ENCODE data around the gene HDAC9. TPM values are rescaled to one million over a fixed set of nuclear protein-coding genes. Genes with fewer than 3 reads are reported as not detected.

HDAC9 gene
- total RNA-seq, 4 donors from 2014 or later: 51.2 to 194 (median 106) TPM

DNA sequence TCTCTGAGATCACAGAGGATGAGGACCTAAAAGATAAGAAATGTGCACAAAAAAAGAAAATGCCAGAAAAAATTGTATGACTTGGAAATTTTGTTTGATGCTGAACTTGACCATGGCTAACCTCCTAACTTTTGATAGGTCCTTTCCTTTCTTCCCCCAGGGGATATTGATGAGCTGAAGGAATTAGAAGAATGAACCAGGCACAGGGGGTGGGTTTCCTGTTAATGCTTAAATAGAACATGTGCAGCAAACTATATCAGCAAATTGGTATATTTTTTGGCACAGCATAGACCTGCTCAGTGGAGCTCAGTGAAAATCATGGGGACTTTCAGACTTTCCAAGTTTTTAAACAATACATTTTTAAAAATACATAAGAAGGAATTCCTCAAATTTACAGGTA lies 300.7 kb downstream of the HDAC9 start:
- peaks cover 0 to 30% (median 6%) of the 10 kb centered on the region in 3 donors for H3K4me1 ChIP-seq
- TF ChIP-seq, protein P1, sequence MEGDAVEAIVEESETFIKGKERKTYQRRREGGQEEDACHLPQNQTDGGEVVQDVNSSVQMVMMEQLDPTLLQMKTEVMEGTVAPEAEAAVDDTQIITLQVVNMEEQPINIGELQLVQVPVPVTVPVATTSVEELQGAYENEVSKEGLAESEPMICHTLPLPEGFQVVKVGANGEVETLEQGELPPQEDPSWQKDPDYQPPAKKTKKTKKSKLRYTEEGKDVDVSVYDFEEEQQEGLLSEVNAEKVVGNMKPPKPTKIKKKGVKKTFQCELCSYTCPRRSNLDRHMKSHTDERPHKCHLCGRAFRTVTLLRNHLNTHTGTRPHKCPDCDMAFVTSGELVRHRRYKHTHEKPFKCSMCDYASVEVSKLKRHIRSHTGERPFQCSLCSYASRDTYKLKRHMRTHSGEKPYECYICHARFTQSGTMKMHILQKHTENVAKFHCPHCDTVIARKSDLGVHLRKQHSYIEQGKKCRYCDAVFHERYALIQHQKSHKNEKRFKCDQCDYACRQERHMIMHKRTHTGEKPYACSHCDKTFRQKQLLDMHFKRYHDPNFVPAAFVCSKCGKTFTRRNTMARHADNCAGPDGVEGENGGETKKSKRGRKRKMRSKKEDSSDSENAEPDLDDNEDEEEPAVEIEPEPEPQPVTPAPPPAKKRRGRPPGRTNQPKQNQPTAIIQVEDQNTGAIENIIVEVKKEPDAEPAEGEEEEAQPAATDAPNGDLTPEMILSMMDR (IDR thresholded peaks at IDR 0.05): no peak
- no peak for TF ChIP-seq EP300 (IDR thresholded peaks at IDR 0.05)
- TF ChIP-seq POLR2A (IDR thresholded peaks at IDR 0.05): no peak
- TF ChIP-seq POLR2AphosphoS5 (IDR thresholded peaks at IDR 0.05): no peak
- ATAC-seq: no peak
- no peaks in the 10 kb centered on the region for H3K36me3 ChIP-seq
- H3K9me3 ChIP-seq: no peaks in the 10 kb centered on the region
- H3K4me3 ChIP-seq: no peak overlapping the region
- no peak overlapping the region for H3K27ac ChIP-seq
- no peaks in the 10 kb centered on the region for H3K27me3 ChIP-seq

- 97% methylated on average over 2 to 3 of the region's 3 CpGs for WGBS, 2 donors (ENCODE audit: low coverage in 1 of 2)
These were observed 302.7 kb downstream of the HDAC9 start for GRCh38 chr7:18798088-18798906.

DNA sequence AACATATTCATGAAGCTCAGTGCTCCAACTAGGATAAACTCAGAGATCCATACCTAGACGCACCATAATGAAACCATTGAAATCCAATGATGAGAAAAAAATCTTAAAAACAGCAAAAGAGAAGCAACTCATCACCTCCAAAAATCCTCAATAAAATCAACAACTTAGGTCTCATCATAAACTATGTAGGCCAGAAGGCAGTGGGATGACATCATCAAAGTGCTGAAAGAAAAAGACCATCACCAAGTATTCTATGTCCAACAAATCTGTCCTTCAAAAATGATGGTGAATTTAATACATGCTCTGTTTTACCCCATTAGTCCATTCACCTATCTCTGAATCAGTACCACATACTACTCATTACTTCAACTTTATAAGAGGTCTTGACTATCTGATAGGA lies 304.4 kb downstream of the HDAC9 start:
- 75 to 86% methylated on average over 1 of the region's 1 CpG for WGBS, 2 donors (ENCODE audit: low coverage in 1 of 2)
- no peaks in the 10 kb centered on the region for H3K36me3 ChIP-seq
- TF ChIP-seq EP300 (IDR thresholded peaks at IDR 0.05) (no peak), POLR2A (IDR thresholded peaks at IDR 0.05) (no peak), POLR2AphosphoS5 (IDR thresholded peaks at IDR 0.05) (no peak)
- TF ChIP-seq, protein P1 (IDR thresholded peaks at IDR 0.05): no peak
- no peaks in the 10 kb centered on the region for H3K27me3 ChIP-seq
- no peak overlapping the region for H3K4me3 ChIP-seq
- no peaks in the 10 kb centered on the region for H3K9me3 ChIP-seq
- no peak for ATAC-seq
- no peak overlapping the region for H3K27ac ChIP-seq
- H3K4me1 ChIP-seq: peaks cover 0 to under 1% (median 0%) of the 10 kb centered on the region in 3 donors

More at GRCh38 chr7:18798088-18798906, 302.7 kb downstream of the HDAC9 start:
- Histone ChIP-seq H3K4me3 (no peak overlapping the region), H3K27ac (no peak overlapping the region), H3K27me3 (no peaks in the 10 kb centered on the region), H3K9me3 (no peaks in the 10 kb centered on the region), H3K4me1 (peaks cover 0 to 17% (median 2%) of the 10 kb centered on the region in 3 donors), H3K36me3 (no peaks in the 10 kb centered on the region)
- TF ChIP-seq EP300 (IDR thresholded peaks at IDR 0.05) (no peak), POLR2A (IDR thresholded peaks at IDR 0.05) (no peak), POLR2AphosphoS5 (IDR thresholded peaks at IDR 0.05) (no peak)
- TF ChIP-seq, protein P1 (IDR thresholded peaks at IDR 0.05): no peak
- ATAC-seq: no peak

GRCh38 chr7:18803923-18804322 lies 308.4 kb downstream of the HDAC9 start:
- no peaks in the 10 kb centered on the region for H3K36me3 ChIP-seq
- no peak for ATAC-seq
- 94 to 100% methylated on average over 1 of the region's 1 CpG for WGBS, 2 donors (ENCODE audit: low coverage in 1 of 2)
- H3K9me3 ChIP-seq: no peaks in the 10 kb centered on the region
- H3K4me1 ChIP-seq: no peaks in the 10 kb centered on the region
- TF ChIP-seq, protein P1 (IDR thresholded peaks at IDR 0.05): no peak
- TF ChIP-seq POLR2A (IDR thresholded peaks at IDR 0.05) (no peak), POLR2AphosphoS5 (IDR thresholded peaks at IDR 0.05) (no peak), EP300 (IDR thresholded peaks at IDR 0.05) (no peak)
- no peaks in the 10 kb centered on the region for H3K27me3 ChIP-seq
- no peak overlapping the region for H3K4me3 ChIP-seq
- no peak overlapping the region for H3K27ac ChIP-seq

DNA sequence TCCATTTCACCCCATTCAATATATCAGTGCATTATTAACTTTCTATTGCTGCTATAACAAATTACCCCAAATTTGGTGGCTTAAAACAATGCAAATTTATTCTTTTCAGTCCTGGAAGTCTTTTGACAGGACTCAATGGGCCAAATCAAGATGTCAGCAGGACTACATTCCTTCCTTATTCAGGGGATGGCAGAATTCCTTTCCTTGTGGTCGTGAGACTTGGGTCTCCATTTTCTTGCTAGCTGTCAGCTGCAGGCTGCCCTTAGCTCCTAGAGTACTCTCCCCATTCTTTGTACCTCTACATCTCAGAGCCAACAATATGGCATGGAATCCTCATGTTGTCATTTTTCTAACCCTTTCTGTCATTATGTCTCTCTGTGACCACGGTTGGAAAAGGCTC lies 310.6 kb downstream of the HDAC9 start:
- no peak overlapping the region for H3K4me3 ChIP-seq
- 75 to 92% methylated on average over 1 to 2 of the region's 2 CpGs for whole genome bisulfite sequencing, 2 donors (ENCODE audit: low coverage in 1 of 2)
- TF ChIP-seq POLR2AphosphoS5 (IDR thresholded peaks at IDR 0.05): no peak
- TF ChIP-seq POLR2A (IDR thresholded peaks at IDR 0.05): no peak
- TF ChIP-seq, protein P1 (IDR thresholded peaks at IDR 0.05): no peak
- no peak for TF ChIP-seq EP300 (IDR thresholded peaks at IDR 0.05)
- H3K27ac ChIP-seq: no peak overlapping the region
- H3K4me1 ChIP-seq: no peaks in the 10 kb centered on the region
- no peak for ATAC-seq
- no peaks in the 10 kb centered on the region for H3K36me3 ChIP-seq
- no peaks in the 10 kb centered on the region for H3K9me3 ChIP-seq
- no peaks in the 10 kb centered on the region for H3K27me3 ChIP-seq

Measured in gastroesophageal sphincter (tissue), 4 donors.